ENCODE results near the gene KCNMA1.

DNA sequence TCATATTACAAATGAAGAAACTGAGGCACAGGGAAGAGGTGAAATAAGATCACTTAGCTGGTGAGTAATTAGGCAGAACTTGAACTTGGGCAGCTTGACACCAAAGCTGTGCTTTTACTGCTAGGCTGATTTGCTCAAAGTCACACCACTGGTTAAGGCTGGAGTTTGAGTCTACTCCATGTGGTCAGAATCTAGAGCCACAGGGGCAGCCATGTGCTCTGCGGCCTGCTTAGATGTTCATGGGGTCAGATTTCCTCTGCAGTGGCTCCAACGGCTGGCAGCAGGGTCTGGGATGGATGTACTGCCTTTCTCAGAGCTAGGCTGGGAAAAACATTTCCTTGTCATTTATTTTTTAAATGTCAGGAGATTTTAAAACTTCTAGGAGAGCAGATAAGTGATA lies 417.5 kb downstream of the KCNMA1 start:
- TF ChIP-seq ZNF274 (IDR thresholded peaks at IDR 0.05; ENCODE audit: low read depth, low read length) (no peak), YY1 (IDR thresholded peaks at IDR 0.05; ENCODE audit: insufficient read depth, insufficient read length) (no peak), SUZ12 (IDR thresholded peaks at IDR 0.05; ENCODE audit: extremely low read depth, insufficient read depth, insufficient read length) (no peak)

Measured in NT2/D1 (cell line).